ENCODE measurements around the gene SLC52A1. TPM values are rescaled to one million over a fixed set of nuclear protein-coding genes. Genes with fewer than 3 reads are reported as not detected.

Gene SLC52A1
- total and polyA plus RNA-seq, 2 of the 13 experiments (the other 11 are each of a cell fraction or from before 2014, with no cell fraction given), result 0.03 to 0.13 TPM

GRCh38 chr17:4998027-4998731 is 37.0 kb downstream of the SLC52A1 start (continued):
- 0 out of 2 replicates have a peak, but pooled peaks have one; percentile 28 for TF ChIP-seq ARID4A (CRISPR knock-in tag; IDR thresholded peaks at IDR 0.05; ENCODE audit: borderline replicate concordance)
- TF ChIP-seq ZSCAN20 (CRISPR knock-in tag; IDR thresholded peaks at IDR 0.05; ENCODE audit: borderline replicate concordance), result 0 out of 2 replicates have a peak, but pooled peaks have one; percentile 15
- no peak for TF ChIP-seq TP53 (CRISPR knock-in tag; conservative IDR thresholded peaks at IDR 0.05)
- TF ChIP-seq HOXA3 (CRISPR knock-in tag; IDR thresholded peaks at IDR 0.05), result 0 out of 2 replicates have a peak, but pooled peaks have one; percentile 3
- TF ChIP-seq YEATS4 (CRISPR knock-in tag; IDR thresholded peaks at IDR 0.05; ENCODE audit: borderline replicate concordance), result no peak; the same call in 1 of the 2 replicates
- TF ChIP-seq GPN1 (CRISPR knock-in tag; IDR thresholded peaks at IDR 0.05; ENCODE audit: borderline replicate concordance), result 0 out of 2 replicates have a peak, but pooled peaks have one; percentile 9
- TF ChIP-seq ZIK1 (CRISPR knock-in tag; IDR thresholded peaks at IDR 0.05; ENCODE audit: borderline replicate concordance, low read depth), result 0 out of 2 replicates have a peak, but pooled peaks have one; percentile 3
- TF ChIP-seq ZNF281 (CRISPR knock-in tag; IDR thresholded peaks at IDR 0.05; ENCODE audit: borderline replicate concordance), result peak; percentile 21; the same call in 1 of the 2 replicates
- TF ChIP-seq MYC (CRISPR knock-in tag; IDR thresholded peaks at IDR 0.05; ENCODE audit: borderline replicate concordance), result peak; percentile 37; the same call in 1 of the 2 replicates
- TF ChIP-seq ZMYM4 (CRISPR knock-in tag; IDR thresholded peaks at IDR 0.05), result peak; percentile 36
- TF ChIP-seq MAZ (IDR thresholded peaks at IDR 0.05; ENCODE audit: borderline replicate concordance, low read depth, low read length), result no peak
- TF ChIP-seq MAZ (CRISPR knock-in tag; IDR thresholded peaks at IDR 0.05; ENCODE audit: low read depth), result no peak; the same call in 1 of the 2 replicates
- no peak for TF ChIP-seq ZNF597 (CRISPR knock-in tag; IDR thresholded peaks at IDR 0.05)
- TF ChIP-seq ZNF276 (CRISPR knock-in tag; IDR thresholded peaks at IDR 0.05; ENCODE audit: low read depth), result no peak
- TF ChIP-seq SAP130 (CRISPR knock-in tag; IDR thresholded peaks at IDR 0.05; ENCODE audit: low read depth), result peak; percentile 17; the same call in 1 of the 2 replicates
- peak; percentile 63; the same call in 1 of the 2 replicates for TF ChIP-seq KAT7 (CRISPR knock-in tag; IDR thresholded peaks at IDR 0.05; ENCODE audit: borderline replicate concordance)
- TF ChIP-seq ZNF225 (CRISPR knock-in tag; IDR thresholded peaks at IDR 0.05), result 0 out of 2 replicates have a peak, but pooled peaks have one; percentile 13

Measured in HepG2 (cell line).